ENCODE data around the gene ZBTB2.

ZBTB2 gene

GRCh38 chr6:151341476-151342195 lies 49.7 kb downstream of the ZBTB2 start:
- Mint-ChIP-seq H3K27ac (no peak overlapping the region), H3K4me3 (no peak overlapping the region)

GRCh38 chr6:151340219-151340978 lies 51.0 kb downstream of the ZBTB2 start:
- Mint-ChIP-seq H3K4me1 (ENCODE audit: low read depth) (no peaks in the 10 kb centered on the region), H3K9me3 (ENCODE audit: low read depth) (no peaks in the 10 kb centered on the region), H3K27me3 (no peaks in the 10 kb centered on the region), H3K36me3 (no peaks in the 10 kb centered on the region), H3K27ac (no peak overlapping the region), H3K4me3 (no peak overlapping the region)

More at GRCh38 chr6:151341476-151342195, 49.7 kb downstream of the ZBTB2 start:
- H3K36me3 Mint-ChIP-seq = peaks cover 2% of the 10 kb centered on the region
- no peaks in the 10 kb centered on the region for H3K4me1 Mint-ChIP-seq (ENCODE audit: low read depth)
- H3K27me3 Mint-ChIP-seq = no peaks in the 10 kb centered on the region
- H3K9me3 Mint-ChIP-seq (ENCODE audit: low read depth) = no peaks in the 10 kb centered on the region

DNA sequence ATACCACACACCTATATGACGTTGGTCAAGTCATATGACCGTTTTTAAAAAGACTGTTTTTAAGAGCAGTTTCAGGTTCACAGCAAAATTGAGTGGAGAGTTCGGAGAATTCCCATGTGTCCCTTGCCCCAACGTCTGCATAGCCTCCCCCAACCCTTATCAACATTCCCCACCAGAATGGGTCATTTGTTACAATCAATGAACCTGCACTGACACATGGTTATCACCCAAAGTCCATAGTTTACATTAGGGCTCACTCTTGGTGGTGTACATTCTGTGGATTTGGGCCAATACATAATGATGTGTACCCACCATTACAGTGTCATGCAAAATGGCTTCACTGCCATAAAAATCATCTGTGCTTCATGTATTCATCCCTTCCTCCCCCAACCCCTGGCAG lies 52.0 kb downstream of the ZBTB2 start:
- H3K4me1 Mint-ChIP-seq (ENCODE audit: low read depth) = no peaks in the 10 kb centered on the region
- H3K9me3 Mint-ChIP-seq (ENCODE audit: low read depth) = no peaks in the 10 kb centered on the region
- no peaks in the 10 kb centered on the region for H3K27me3 Mint-ChIP-seq
- H3K4me3 Mint-ChIP-seq = no peak overlapping the region
- no peaks in the 10 kb centered on the region for H3K36me3 Mint-ChIP-seq
- H3K27ac Mint-ChIP-seq = no peak overlapping the region

GRCh38 chr6:151338651-151339200 lies 52.6 kb downstream of the ZBTB2 start:
- H3K9me3 Mint-ChIP-seq (ENCODE audit: low read depth) = no peaks in the 10 kb centered on the region
- H3K4me1 Mint-ChIP-seq (ENCODE audit: low read depth) = no peaks in the 10 kb centered on the region
- H3K27me3 Mint-ChIP-seq = no peaks in the 10 kb centered on the region
- no peak overlapping the region for H3K4me3 Mint-ChIP-seq
- H3K27ac Mint-ChIP-seq = no peak overlapping the region
- H3K36me3 Mint-ChIP-seq = no peaks in the 10 kb centered on the region

- H3K9me3 Mint-ChIP-seq (ENCODE audit: low read depth) = no peaks in the 10 kb centered on the region
- no peak overlapping the region for H3K4me3 Mint-ChIP-seq
- H3K27me3 Mint-ChIP-seq = no peaks in the 10 kb centered on the region
- no peak overlapping the region for H3K27ac Mint-ChIP-seq
- no peaks in the 10 kb centered on the region for H3K4me1 Mint-ChIP-seq (ENCODE audit: low read depth)
- H3K36me3 Mint-ChIP-seq = no peaks in the 10 kb centered on the region
These were observed 55.4 kb downstream of the ZBTB2 start for GRCh38 chr6:151335930-151336329.

DNA sequence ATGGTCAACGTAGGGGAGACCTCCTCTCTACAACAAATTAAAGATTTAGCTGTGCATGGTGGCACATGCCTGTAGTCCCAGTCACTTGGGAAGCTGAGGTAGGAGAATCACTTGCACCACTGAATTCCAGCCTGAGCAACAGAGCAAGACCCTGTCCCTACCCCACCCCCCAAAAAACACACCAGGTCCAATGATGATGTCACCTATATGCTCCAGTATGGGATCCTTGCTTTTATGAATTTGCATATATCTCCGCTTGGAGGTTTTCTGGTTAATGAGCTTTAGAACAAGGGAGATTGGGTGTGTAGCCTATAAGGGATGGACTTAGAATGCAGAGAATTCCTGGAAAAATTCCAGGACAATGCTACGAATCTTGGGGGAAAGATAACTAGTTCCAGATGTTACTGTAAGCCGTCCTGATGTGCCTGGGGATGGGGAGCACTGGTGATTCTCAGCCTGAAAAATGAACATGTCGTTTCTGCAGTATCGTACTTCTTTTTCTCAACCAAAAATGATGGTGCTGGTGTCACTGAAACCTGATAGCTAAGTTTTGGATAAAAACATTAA lies 61.1 kb downstream of the ZBTB2 start:
- Mint-ChIP-seq H3K4me3 (no peak overlapping the region), H3K27ac (no peak overlapping the region), H3K4me1 (ENCODE audit: low read depth) (peaks cover 7% of the 10 kb centered on the region), H3K36me3 (no peaks in the 10 kb centered on the region), H3K9me3 (ENCODE audit: low read depth) (no peaks in the 10 kb centered on the region), H3K27me3 (peaks cover 19% of the 10 kb centered on the region)

- no peaks in the 10 kb centered on the region for H3K36me3 Mint-ChIP-seq
- H3K4me1 Mint-ChIP-seq (ENCODE audit: low read depth) = peaks cover 18% of the 10 kb centered on the region
- no peaks in the 10 kb centered on the region for H3K9me3 Mint-ChIP-seq (ENCODE audit: low read depth)
- peaks cover 26% of the 10 kb centered on the region for H3K27me3 Mint-ChIP-seq
- H3K4me3 Mint-ChIP-seq = no peak overlapping the region
- no peak overlapping the region for H3K27ac Mint-ChIP-seq
These were observed 64.3 kb downstream of the ZBTB2 start for GRCh38 chr6:151327101-151327500.

- Mint-ChIP-seq H3K36me3 (no peaks in the 10 kb centered on the region), H3K27me3 (peaks cover 26% of the 10 kb centered on the region), H3K27ac (no peak overlapping the region), H3K4me1 (ENCODE audit: low read depth) (peaks cover 18% of the 10 kb centered on the region), H3K9me3 (ENCODE audit: low read depth) (no peaks in the 10 kb centered on the region), H3K4me3 (peak overlapping the region; percentile 74)
These were observed 65.1 kb downstream of the ZBTB2 start for GRCh38 chr6:151326116-151326825.

GRCh38 chr6:151325075-151326050 lies 66.0 kb downstream of the ZBTB2 start:
- no peaks in the 10 kb centered on the region for H3K36me3 Mint-ChIP-seq
- no peaks in the 10 kb centered on the region for H3K9me3 Mint-ChIP-seq (ENCODE audit: low read depth)
- peak overlapping the region; percentile 77 for H3K4me3 Mint-ChIP-seq
- peaks cover 31% of the 10 kb centered on the region for H3K27me3 Mint-ChIP-seq
- H3K4me1 Mint-ChIP-seq (ENCODE audit: low read depth) = peaks cover 18% of the 10 kb centered on the region
- no peak overlapping the region for H3K27ac Mint-ChIP-seq

DNA sequence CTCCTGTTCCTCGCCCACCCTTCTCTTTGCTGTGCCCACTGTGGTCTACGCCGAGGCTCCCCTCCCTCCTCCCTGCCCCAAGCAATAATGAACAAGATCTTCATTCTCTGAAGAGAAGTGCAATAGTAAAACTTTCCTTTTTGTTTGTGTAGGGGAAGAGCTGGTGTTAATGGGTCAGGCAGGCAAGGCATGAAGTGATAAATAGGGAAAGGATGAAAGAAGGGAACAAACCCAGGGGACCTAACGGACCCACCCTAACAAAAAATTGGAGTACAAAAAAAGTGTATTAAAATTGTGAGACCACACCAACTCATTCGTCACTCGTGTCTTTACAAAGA lies 66.9 kb downstream of the ZBTB2 start:
- Mint-ChIP-seq H3K27me3 (peaks cover 34% of the 10 kb centered on the region), H3K27ac (no peak overlapping the region), H3K4me3 (peak overlapping the region; percentile 77), H3K36me3 (no peaks in the 10 kb centered on the region), H3K9me3 (ENCODE audit: low read depth) (no peaks in the 10 kb centered on the region), H3K4me1 (ENCODE audit: low read depth) (peaks cover 18% of the 10 kb centered on the region)

- peaks cover 18% of the 10 kb centered on the region for H3K4me1 Mint-ChIP-seq (ENCODE audit: low read depth)
- peaks cover 34% of the 10 kb centered on the region for H3K27me3 Mint-ChIP-seq
- H3K4me3 Mint-ChIP-seq = peak overlapping the region; percentile 20
- no peak overlapping the region for H3K27ac Mint-ChIP-seq
- no peaks in the 10 kb centered on the region for H3K36me3 Mint-ChIP-seq
- no peaks in the 10 kb centered on the region for H3K9me3 Mint-ChIP-seq (ENCODE audit: low read depth)
These were observed 67.4 kb downstream of the ZBTB2 start for GRCh38 chr6:151323791-151324487.

DNA sequence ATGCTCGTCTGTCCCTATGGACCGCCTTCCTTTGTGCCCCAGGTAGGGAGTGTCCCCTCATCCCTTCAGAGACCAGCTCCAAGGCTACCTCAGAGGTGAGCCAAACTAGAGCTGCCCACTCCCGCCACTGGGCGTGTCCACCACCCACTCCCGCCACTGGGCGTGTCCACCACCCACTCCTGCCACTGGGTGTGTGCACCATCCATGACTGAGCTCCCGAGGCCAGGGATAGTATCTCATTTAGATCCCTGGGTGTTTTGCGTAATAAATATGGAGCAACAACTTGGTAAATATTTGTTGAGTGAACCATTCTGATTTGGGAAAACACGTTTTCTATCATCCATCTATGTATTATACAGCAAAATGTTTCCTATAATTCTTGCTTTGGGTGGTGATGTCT lies 68.8 kb downstream of the ZBTB2 start:
- H3K4me1 Mint-ChIP-seq (ENCODE audit: low read depth) = peaks cover 18% of the 10 kb centered on the region
- H3K27ac Mint-ChIP-seq = no peak overlapping the region
- peaks cover 28% of the 10 kb centered on the region for H3K27me3 Mint-ChIP-seq
- no peaks in the 10 kb centered on the region for H3K9me3 Mint-ChIP-seq (ENCODE audit: low read depth)
- H3K36me3 Mint-ChIP-seq = no peaks in the 10 kb centered on the region
- H3K4me3 Mint-ChIP-seq = no peak overlapping the region

DNA sequence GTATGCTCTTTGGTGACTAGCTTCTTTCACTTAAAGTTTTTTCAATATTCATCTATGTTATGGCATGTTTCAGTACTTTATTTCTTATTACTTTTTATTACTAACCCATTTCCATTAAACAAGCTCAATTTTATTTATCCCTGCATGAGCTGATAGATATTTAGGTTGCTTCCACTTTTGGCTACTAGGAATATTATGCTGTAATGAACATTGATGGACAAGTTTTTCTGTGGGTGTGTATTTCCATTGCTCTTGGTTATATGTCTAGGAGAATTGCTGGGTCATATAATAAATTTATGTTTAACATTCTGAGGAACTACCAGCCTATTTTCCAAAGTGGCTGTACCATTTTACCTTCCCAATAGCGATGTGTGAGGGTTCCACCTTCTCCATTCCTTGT lies 69.9 kb downstream of the ZBTB2 start:
- Mint-ChIP-seq H3K9me3 (ENCODE audit: low read depth) (no peaks in the 10 kb centered on the region), H3K27ac (no peak overlapping the region), H3K4me1 (ENCODE audit: low read depth) (peaks cover 18% of the 10 kb centered on the region), H3K27me3 (peaks cover 22% of the 10 kb centered on the region), H3K4me3 (no peak overlapping the region), H3K36me3 (no peaks in the 10 kb centered on the region)

Data from activated naive CD8-positive, alpha-beta T cell (primary cell).